Glutamatergic neuron (in vitro differentiated cells): ENCODE measurements around the gene LMAN1L. TPM values are rescaled to one million over a fixed set of nuclear protein-coding genes. Genes with fewer than 3 reads are reported as not detected.

ENCODE experiments used
- DNase-seq: peaks from one replicate; pipeline ENCODE4 v3.0.0; 2022
- H3K27ac Mint-ChIP-seq: one replicate; pipeline ENCODE4 v1.8.0; 2020; ENCODE audit warnings: mild to moderate bottlenecking, mixed read lengths, inconsistent platforms; ENCODE audit not compliant: unreplicated experiment
- H3K27me3 Mint-ChIP-seq: one replicate; pipeline ENCODE4 v1.8.0; 2020; ENCODE audit warnings: mild to moderate bottlenecking, moderate library complexity, mixed read lengths, inconsistent platforms; ENCODE audit not compliant: unreplicated experiment
- H3K36me3 Mint-ChIP-seq: one replicate; pipeline ENCODE4 v1.8.0; 2020; ENCODE audit warnings: mild to moderate bottlenecking, mixed read lengths, inconsistent platforms; ENCODE audit not compliant: unreplicated experiment
- H3K4me1 Mint-ChIP-seq: one replicate; pipeline ENCODE4 v1.8.0; 2020; ENCODE audit warnings: mild to moderate bottlenecking, low read depth, mixed read lengths, inconsistent platforms; ENCODE audit not compliant: unreplicated experiment
- H3K4me3 Mint-ChIP-seq: one replicate; pipeline ENCODE4 v1.8.0; 2020; ENCODE audit warnings: mild to moderate bottlenecking, mixed read lengths, inconsistent platforms; ENCODE audit not compliant: unreplicated experiment
- H3K9me3 Mint-ChIP-seq: one replicate; pipeline ENCODE4 v1.8.0; 2020; ENCODE audit warnings: mild to moderate bottlenecking, moderate library complexity, mixed read lengths, inconsistent platforms; ENCODE audit not compliant: unreplicated experiment
- long read RNA-seq: library from polyadenylated mRNA; unstranded; transcript quantifications from one replicate; pipeline ENCODE4 v2.0.0, GENCODE V29; 2020; ENCODE audit not compliant: unreplicated experiment
- total RNA-seq: library from RNA; stranded (reverse); fragmentation: NEBNext Ultra II Directional; extraction: Animal tissue kit (Norgen Biotek cat#: 25700); gene quantifications from one replicate; pipeline ENCODE4 v1.2.1, GENCODE V29; 2021; ENCODE audit not compliant: unreplicated experiment
- TF ChIP-seq, protein P1 (sequence below): fragments of 200-600 bp; sonication (generic); IDR thresholded peaks from one replicate; pipeline ENCODE4 v1.5.0; 2021; ENCODE audit not compliant: partially characterized antibody, unreplicated experiment

The LMAN1L gene
- total RNA-seq = not detected
- long read RNA-seq = 0 reads

DNA sequence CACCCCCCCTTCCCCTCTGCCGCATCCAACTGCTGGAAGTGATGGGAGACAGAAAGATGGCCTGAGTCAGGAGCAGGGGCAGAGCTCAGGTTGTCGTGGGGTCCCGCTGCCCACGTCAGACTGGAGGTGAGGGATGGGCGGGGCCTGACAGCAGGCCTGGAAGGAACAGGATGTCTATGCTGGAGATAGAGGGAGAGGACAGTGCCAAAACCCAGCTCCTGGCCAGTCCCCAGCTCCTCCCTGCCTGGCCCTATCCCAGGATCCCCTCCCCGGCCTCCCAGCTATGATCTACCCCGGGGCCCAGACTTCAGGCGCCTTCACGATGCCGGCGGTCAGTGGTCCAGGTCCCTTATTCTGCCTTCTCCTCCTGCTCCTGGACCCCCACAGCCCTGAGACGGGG lies at the start of gene LMAN1L:
Gene LMAN1L (plus strand): TSS at position 303 of the 400 bp plus-strand sequence. CDS start 20 bp downstream, at position 323.
- peak within 1 kb of the TSS; percentile 17 for H3K27ac Mint-ChIP-seq
- H3K36me3 Mint-ChIP-seq = no peaks in the 10 kb centered on the region
- H3K27me3 Mint-ChIP-seq = peaks cover 8% of the 10 kb centered on the region
- no peak for DNase-seq
- TF ChIP-seq, protein P1, sequence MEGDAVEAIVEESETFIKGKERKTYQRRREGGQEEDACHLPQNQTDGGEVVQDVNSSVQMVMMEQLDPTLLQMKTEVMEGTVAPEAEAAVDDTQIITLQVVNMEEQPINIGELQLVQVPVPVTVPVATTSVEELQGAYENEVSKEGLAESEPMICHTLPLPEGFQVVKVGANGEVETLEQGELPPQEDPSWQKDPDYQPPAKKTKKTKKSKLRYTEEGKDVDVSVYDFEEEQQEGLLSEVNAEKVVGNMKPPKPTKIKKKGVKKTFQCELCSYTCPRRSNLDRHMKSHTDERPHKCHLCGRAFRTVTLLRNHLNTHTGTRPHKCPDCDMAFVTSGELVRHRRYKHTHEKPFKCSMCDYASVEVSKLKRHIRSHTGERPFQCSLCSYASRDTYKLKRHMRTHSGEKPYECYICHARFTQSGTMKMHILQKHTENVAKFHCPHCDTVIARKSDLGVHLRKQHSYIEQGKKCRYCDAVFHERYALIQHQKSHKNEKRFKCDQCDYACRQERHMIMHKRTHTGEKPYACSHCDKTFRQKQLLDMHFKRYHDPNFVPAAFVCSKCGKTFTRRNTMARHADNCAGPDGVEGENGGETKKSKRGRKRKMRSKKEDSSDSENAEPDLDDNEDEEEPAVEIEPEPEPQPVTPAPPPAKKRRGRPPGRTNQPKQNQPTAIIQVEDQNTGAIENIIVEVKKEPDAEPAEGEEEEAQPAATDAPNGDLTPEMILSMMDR = no peak
- peaks cover 7% of the 10 kb centered on the region for H3K9me3 Mint-ChIP-seq
- H3K4me1 Mint-ChIP-seq = peaks cover 6% of the 10 kb centered on the region
- no peak within 1 kb of the TSS for H3K4me3 Mint-ChIP-seq

DNA sequence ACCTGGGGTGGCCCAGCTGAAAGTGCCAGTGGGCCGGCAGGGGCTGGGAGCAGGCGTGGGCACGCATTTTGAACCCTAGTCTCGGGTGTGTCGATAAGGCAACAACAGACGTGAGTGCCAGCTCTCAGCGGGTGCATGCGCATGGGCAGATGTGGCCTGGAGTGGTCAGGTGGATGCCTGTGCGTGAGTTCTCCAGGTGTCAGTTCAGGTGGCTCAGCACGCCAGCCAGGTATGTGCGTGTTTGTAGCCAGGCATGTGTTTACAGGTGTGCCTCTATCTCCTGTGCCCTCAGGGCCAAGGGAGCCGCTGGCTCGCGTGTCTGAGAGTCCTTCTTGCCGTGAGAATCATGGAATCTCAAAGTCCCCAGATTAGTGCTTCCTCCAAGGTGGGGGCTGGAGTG lies 49.2 kb upstream of the LMAN1L start:
- no peak for DNase-seq
- H3K36me3 Mint-ChIP-seq = no peaks in the 10 kb centered on the region

DNA sequence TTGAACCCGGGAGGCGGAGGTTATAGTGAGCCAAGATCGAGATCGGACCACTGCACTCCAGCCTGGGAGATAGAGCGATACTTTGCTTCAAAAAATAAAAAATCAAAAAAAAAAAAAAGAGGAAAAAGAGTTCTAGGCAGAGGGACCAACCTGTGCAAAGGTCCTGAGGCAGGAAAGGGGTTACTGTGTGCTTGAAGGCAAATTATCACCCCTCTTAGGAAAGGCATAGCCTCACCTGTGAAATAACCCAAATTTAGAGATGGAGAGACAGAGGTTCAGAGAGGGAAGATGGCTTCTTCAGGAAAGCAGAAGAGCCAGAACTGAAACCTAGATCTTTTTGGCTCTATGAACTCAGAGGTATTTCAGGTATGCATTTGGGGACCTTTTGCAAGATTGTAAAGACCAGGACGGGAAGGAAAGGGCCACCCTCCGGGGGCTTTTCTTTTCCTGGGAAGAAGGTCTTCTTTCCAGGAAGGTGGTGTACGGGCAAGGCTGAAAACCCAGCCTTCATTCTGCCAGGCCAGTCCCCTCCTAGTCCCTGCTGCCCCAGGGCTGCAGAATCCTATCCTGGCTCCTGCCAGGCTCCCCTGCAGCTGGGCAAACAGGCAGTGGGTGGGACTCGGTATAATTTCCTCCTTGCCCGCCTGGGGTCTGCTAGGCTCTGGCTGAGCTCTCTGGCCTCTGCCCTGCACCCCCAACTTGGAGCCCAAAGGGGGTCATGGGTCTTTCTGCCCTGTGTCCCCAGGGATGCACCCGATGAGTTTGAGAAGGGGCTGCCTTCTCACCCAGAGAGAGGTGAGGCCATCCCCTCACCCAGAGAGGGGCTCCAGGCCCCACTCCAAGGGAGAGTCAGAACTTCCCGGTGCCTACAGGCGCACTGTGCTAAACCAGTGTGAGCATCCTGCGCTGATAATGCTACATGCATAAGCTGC lies 45.2 kb upstream of the LMAN1L start:
- Mint-ChIP-seq H3K4me3 (no peak overlapping the region), H3K27ac (no peak overlapping the region), H3K36me3 (no peaks in the 10 kb centered on the region), H3K27me3 (peaks cover 3% of the 10 kb centered on the region), H3K4me1 (peaks cover 4% of the 10 kb centered on the region), H3K9me3 (no peaks in the 10 kb centered on the region)
- DNase-seq = no peak
- TF ChIP-seq, protein P1 = no peak

More for the DNA sequence above, 49.2 kb upstream of the LMAN1L start:
- Mint-ChIP-seq H3K4me1 (peaks cover 3% of the 10 kb centered on the region), H3K27me3 (no peaks in the 10 kb centered on the region), H3K9me3 (no peaks in the 10 kb centered on the region), H3K27ac (no peak overlapping the region), H3K4me3 (no peak overlapping the region)
- TF ChIP-seq, protein P1 = no peak

DNA sequence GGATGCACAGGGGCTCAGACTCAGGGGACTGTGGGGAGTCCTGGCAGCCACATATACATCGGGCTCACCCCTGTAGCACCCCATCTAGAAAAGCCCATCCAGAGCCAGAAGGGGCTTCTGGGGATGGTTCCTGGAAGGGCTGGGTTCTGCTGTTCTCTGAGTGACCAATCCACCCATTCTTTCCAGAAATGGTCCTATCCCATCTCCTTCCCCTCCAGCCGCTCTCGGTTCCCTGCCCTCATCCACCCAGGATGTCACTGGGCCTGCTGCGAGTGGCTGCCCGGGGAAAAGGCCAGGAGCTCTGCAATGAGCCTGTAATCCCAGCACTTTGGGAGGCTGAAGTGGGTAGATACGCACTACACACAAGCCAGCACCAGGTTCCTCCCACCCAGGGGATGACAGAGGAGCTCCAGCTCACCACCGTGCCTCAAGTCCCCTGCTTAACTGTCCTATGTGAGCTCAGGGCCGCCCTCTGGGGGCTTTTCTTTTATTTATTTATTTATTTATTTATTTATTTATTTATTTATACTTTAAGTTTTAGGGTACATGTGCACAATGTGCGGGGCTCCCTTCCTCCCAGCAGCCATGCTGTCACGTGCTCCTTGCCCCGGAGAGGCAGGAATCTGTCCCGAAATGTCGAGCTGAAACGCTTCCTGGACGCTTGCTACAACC lies 44.4 kb upstream of the LMAN1L start:
- no peaks in the 10 kb centered on the region for H3K36me3 Mint-ChIP-seq
- TF ChIP-seq, protein P1 = no peak
- DNase-seq = no peak
- no peak overlapping the region for H3K27ac Mint-ChIP-seq
- peak overlapping the region; percentile 17 for H3K4me3 Mint-ChIP-seq
- no peaks in the 10 kb centered on the region for H3K9me3 Mint-ChIP-seq
- H3K4me1 Mint-ChIP-seq = peaks cover 4% of the 10 kb centered on the region
- peaks cover 5% of the 10 kb centered on the region for H3K27me3 Mint-ChIP-seq
